Smooth muscle cell (in vitro differentiated cells): ENCODE data around the gene CYP20A1. TPM values are rescaled to one million over a fixed set of nuclear protein-coding genes. Genes with fewer than 3 reads are reported as not detected.

Source experiments
- DNase-seq: peaks from one replicate; lab custom pipeline; 2025; ENCODE audit not compliant: unreplicated experiment; lab: John Stamatoyannopoulos, UW
- H2AFZ ChIP-seq: fragments of 200-600 bp; sonication (generic); 2 replicates; pipeline ENCODE4 v1.6.0; 2016; ENCODE audit warnings: antibody characterized with exemption, low read depth, mild to moderate bottlenecking
- H3F3A ChIP-seq: fragments of 200-600 bp; sonication (generic); 2 replicates; pipeline ENCODE4 v1.6.0; 2017; ENCODE audit warnings: antibody characterized with exemption, low read depth
- H3K27ac ChIP-seq: fragments of 200-600 bp; sonication (generic); 2 replicates; pipeline ENCODE4 v1.5.1; 2016; ENCODE audit warnings: low read depth, mild to moderate bottlenecking
- H3K27me3 ChIP-seq: fragments of 200-600 bp; sonication (generic); 2 replicates; pipeline ENCODE4 v1.6.1; 2016; ENCODE audit warnings: low read depth, mild to moderate bottlenecking
- H3K36me3 ChIP-seq: fragments of 200-600 bp; sonication (generic); 2 replicates; pipeline ENCODE4 v1.5.1; 2016; ENCODE audit warnings: low read depth
- H3K4me1 ChIP-seq: fragments of 200-600 bp; sonication (generic); 2 replicates; pipeline ENCODE4 v1.5.1; 2016; ENCODE audit warnings: low read depth
- H3K4me2 ChIP-seq: fragments of 200-600 bp; sonication (generic); 2 replicates; pipeline ENCODE4 v1.6.0; 2016; ENCODE audit warnings: mild to moderate bottlenecking
- H3K4me3 ChIP-seq: fragments of 200-600 bp; sonication (generic); 2 replicates; pipeline ENCODE4 v1.5.1; 2016; ENCODE audit warnings: mild to moderate bottlenecking
- H3K79me2 ChIP-seq: fragments of 200-600 bp; sonication (generic); 2 replicates; pipeline ENCODE4 v1.6.0; 2016; ENCODE audit warnings: low read depth, mild to moderate bottlenecking
- H3K9ac ChIP-seq: fragments of 200-600 bp; sonication (generic); 2 replicates; pipeline ENCODE4 v1.6.0; 2016; ENCODE audit warnings: low read depth
- H3K9me3 ChIP-seq: fragments of 200-600 bp; sonication (generic); replicated peaks from 2 replicates; pipeline ENCODE4 v1.5.1; 2016; ENCODE audit warnings: low read depth
- H4K20me1 ChIP-seq: fragments of 200-600 bp; sonication (generic); 2 replicates; pipeline ENCODE4 v1.6.0; 2016; ENCODE audit warnings: low read depth
- CTCF ChIP-seq: fragments of 200-600 bp; sonication (generic); IDR thresholded peaks from 2 replicates; pipeline ENCODE4 v1.5.1; 2017; ENCODE audit warnings: borderline replicate concordance, mild to moderate bottlenecking, antibody characterized with exemption; ENCODE audit not compliant: insufficient read depth, poor library complexity, severe bottlenecking
- WGBS: methylation state at CpG from one replicate; pipeline ENCODE4 v1.1.7; 2016; ENCODE audit warnings: low lambda C conversion rate; 5-methylcytosine and 5-hydroxymethylcytosine counted together
- polyA plus RNA-seq: library from polyadenylated mRNA; unstranded; fragments of >200 nt; fragmentation: Nextera tagmentation; extraction: Ambion mirVana; gene quantifications from 2 replicates; pipeline ENCODE4 v1.2.1, GENCODE V29; 2016
- total RNA-seq: library from RNA; depleted of rRNA; stranded (reverse); fragments of >200 nt; gene quantifications from 2 replicates; pipeline ENCODE4 v1.2.3, GENCODE V29; 2014

CYP20A1 gene
- total and polyA plus RNA-seq, 2 experiments from 2014 or later, result 11.9 to 14.2 TPM

GRCh38 chr2:203195331-203196036 is 43.3 kb upstream of the CYP20A1 start:
- Histone ChIP-seq H4K20me1 (no peaks in the 10 kb centered on the region), H3K4me1 (no peaks in the 10 kb centered on the region), H3K4me3 (no peak overlapping the region), H3K36me3 (peaks cover 5% of the 10 kb centered on the region), H2AFZ (no peak overlapping the region), H3K9me3 (no peaks in the 10 kb centered on the region), H3K9ac (no peak overlapping the region), H3K27ac (no peak overlapping the region), H3F3A (no peaks in the 10 kb centered on the region), H3K4me2 (no peak overlapping the region), H3K27me3 (no peaks in the 10 kb centered on the region), H3K79me2 (no peaks in the 10 kb centered on the region)
- no peak for TF ChIP-seq CTCF
- 93% methylated on average over 5 of the region's 5 CpGs for WGBS
- DNase-seq, result no peak

GRCh38 chr2:203200866-203201265 is 38.0 kb upstream of the CYP20A1 start:
- Histone ChIP-seq H3K27ac (no peak overlapping the region), H3K4me3 (no peak overlapping the region), H2AFZ (no peak overlapping the region), H3K27me3 (no peaks in the 10 kb centered on the region), H3K9me3 (no peaks in the 10 kb centered on the region), H3F3A (no peaks in the 10 kb centered on the region), H3K4me1 (no peaks in the 10 kb centered on the region), H3K79me2 (no peaks in the 10 kb centered on the region), H3K4me2 (no peak overlapping the region), H4K20me1 (no peaks in the 10 kb centered on the region), H3K36me3 (no peaks in the 10 kb centered on the region), H3K9ac (no peak overlapping the region)
- no peak for TF ChIP-seq CTCF
- DNase-seq, result no peak

- no peaks in the 10 kb centered on the region for H3K4me1 ChIP-seq
- H3F3A ChIP-seq, result no peaks in the 10 kb centered on the region
- no peaks in the 10 kb centered on the region for H4K20me1 ChIP-seq
- no peaks in the 10 kb centered on the region for H3K9me3 ChIP-seq
- H3K36me3 ChIP-seq, result no peaks in the 10 kb centered on the region
- no peak overlapping the region for H3K4me2 ChIP-seq
- H2AFZ ChIP-seq, result no peak overlapping the region
- DNase-seq, result no peak
- no peaks in the 10 kb centered on the region for H3K79me2 ChIP-seq
- H3K27ac ChIP-seq, result no peak overlapping the region
- 94% methylated on average over 5 of the region's 5 CpGs for WGBS
- H3K27me3 ChIP-seq, result no peaks in the 10 kb centered on the region
- no peak for TF ChIP-seq CTCF
- no peak overlapping the region for H3K9ac ChIP-seq
- H3K4me3 ChIP-seq, result no peak overlapping the region
Measured at GRCh38 chr2:203201426-203201825, 37.4 kb upstream of the CYP20A1 start.

- Histone ChIP-seq H3K79me2 (no peaks in the 10 kb centered on the region), H3K27me3 (no peaks in the 10 kb centered on the region), H3K27ac (no peak overlapping the region), H3F3A (no peaks in the 10 kb centered on the region), H3K9ac (no peak overlapping the region), H3K9me3 (no peaks in the 10 kb centered on the region), H3K36me3 (peaks cover 13% of the 10 kb centered on the region), H3K4me2 (no peak overlapping the region), H3K4me3 (no peak overlapping the region), H3K4me1 (no peaks in the 10 kb centered on the region), H2AFZ (no peak overlapping the region), H4K20me1 (no peaks in the 10 kb centered on the region)
- TF ChIP-seq CTCF, result no peak
- 90% methylated on average over 1 of the region's 1 CpG for WGBS
- no peak for DNase-seq
Measured at GRCh38 chr2:203209538-203209937, 29.3 kb upstream of the CYP20A1 start.
